Measurements from ENCODE around the gene RNF10. TPM values are rescaled to one million over a fixed set of nuclear protein-coding genes. Genes with fewer than 3 reads are reported as not detected.

The RNF10 gene
- total and polyA plus RNA-seq, 9 of the 15 experiments (the other 6 are each of a cell fraction or from before 2014, with no cell fraction given) = 43.0 to 139 (median 80.1) TPM

GRCh38 chr12:120528861-120529525 lies 5.2 kb upstream of the RNF10 start, which contains the start of gene COQ5 (continued):
- TF ChIP-seq E2F6 (IDR thresholded peaks at IDR 0.05; ENCODE audit: borderline replicate concordance in 1 of 2, extremely low read depth in 1 of 2, insufficient read depth in 1 of 2, insufficient read length in 1 of 2, low read depth in 1 of 2, low read length in 1 of 2, poor library complexity in 1 of 2, severe bottlenecking in 1 of 2) (no peak), ATF6 (CRISPR knock-in tag; IDR thresholded peaks at IDR 0.05) (peak; percentile 20; the same call in 1 of the 2 replicates), IRF9 (tag; IDR thresholded peaks at IDR 0.05) (peak; percentile 90), KLF16 (IDR thresholded peaks at IDR 0.05) (peak; percentile 75), C11orf30 (IDR thresholded peaks at IDR 0.05; ENCODE audit: low read depth) (peak; percentile 88), TAF9B (IDR thresholded peaks at IDR 0.05; ENCODE audit: partially characterized antibody) (peak; percentile 99), CTBP1 (IDR thresholded peaks at IDR 0.05; ENCODE audit: borderline replicate concordance) (peak; percentile 59; the same call in 1 of the 2 replicates), ZBTB26 (CRISPR knock-in tag; IDR thresholded peaks at IDR 0.05) (no peak), PRMT5 (CRISPR knock-in tag; IDR thresholded peaks at IDR 0.05) (no peak), WHSC1 (IDR thresholded peaks at IDR 0.05; ENCODE audit: low read length) (no peak), ZNF551 (CRISPR knock-in tag; IDR thresholded peaks at IDR 0.05) (no peak), COPS2 (conservative IDR thresholded peaks at IDR 0.05) (no peak), HOMEZ (CRISPR knock-in tag; IDR thresholded peaks at IDR 0.05) (no peak), ZNF778 (CRISPR knock-in tag; IDR thresholded peaks at IDR 0.05) (no peak), MXI1 (IDR thresholded peaks at IDR 0.05; ENCODE audit: low read depth, low read length) (no peak), ZBTB7A (IDR thresholded peaks at IDR 0.05; ENCODE audit: borderline replicate concordance, control insufficient read depth, low read depth, low read length) (peak; percentile 82), RBM15 (IDR thresholded peaks at IDR 0.05; ENCODE audit: insufficient read depth, low read length) (no peak), JUND (IDR thresholded peaks at IDR 0.05; ENCODE audit: borderline replicate concordance, low read depth, low read length) (peak; percentile 90), JUND (tag; IDR thresholded peaks at IDR 0.05; ENCODE audit: borderline replicate concordance, low read depth, low read length) (peak; percentile 79; the same call in 1 of the 3 replicates), ELK3 (CRISPR knock-in tag; IDR thresholded peaks at IDR 0.05) (no peak)

Measured in K562 (cell line).